GM12892 (cell line): ENCODE results near the gene PPP2R5C.

Source experiments
- DNase-seq: peaks from one replicate; pipeline ENCODE4 v3.0.0; 2011; ENCODE audit not compliant: insufficient read length
- FAIRE-seq: peaks from 2 replicates; lab custom pipeline; 2011; peaks lifted over from hg19 to GRCh38; lab: Jason Lieb, UNC
- POLR2A ChIP-seq: IDR thresholded peaks from 2 replicates; pipeline ENCODE4 v1.6.1; 2011; ENCODE audit warnings: low read depth, low read length, control low read depth
- POLR2AphosphoS5 ChIP-seq: IDR thresholded peaks from 2 replicates; pipeline ENCODE4 v1.6.1; 2011; ENCODE audit warnings: low read depth, low read length, control low read depth
- TAF1 ChIP-seq: IDR thresholded peaks from 2 replicates; pipeline ENCODE4 v1.6.1; 2011; ENCODE audit warnings: low read depth, mild to moderate bottlenecking, control low read depth, low read length, borderline replicate concordance

The PPP2R5C gene

GRCh38 chr14:101960225-101960624, 198.7 kb downstream of the PPP2R5C start:
- FAIRE-seq (no peak), DNase-seq (no peak)
- TF ChIP-seq TAF1 (no peak), POLR2A (no peak), POLR2AphosphoS5 (no peak)

GRCh38 chr14:101961011-101961721, 199.7 kb downstream of the PPP2R5C start:
- peak; percentile 66 for DNase-seq
- TF ChIP-seq POLR2AphosphoS5 (no peak), POLR2A (no peak), TAF1 (no peak)
- FAIRE-seq: peak; percentile 83

- TF ChIP-seq POLR2AphosphoS5 (no peak), TAF1 (no peak), POLR2A (no peak)
- no peak for DNase-seq
- FAIRE-seq: no peak
Measured at GRCh38 chr14:101961746-101962502, 200.4 kb downstream of the PPP2R5C start.

GRCh38 chr14:101962503-101962874, 201.0 kb downstream of the PPP2R5C start:
- TF ChIP-seq TAF1 (no peak), POLR2AphosphoS5 (no peak), POLR2A (no peak)

GRCh38 chr14:101963052-101963451, 201.5 kb downstream of the PPP2R5C start:
- FAIRE-seq (no peak), DNase-seq (no peak)
- TF ChIP-seq POLR2A: no peak
- no peak for TF ChIP-seq POLR2AphosphoS5
- no peak for TF ChIP-seq TAF1

More at GRCh38 chr14:101962503-101962874, 201.0 kb downstream of the PPP2R5C start:
- no peak for DNase-seq
- no peak for FAIRE-seq

GRCh38 chr14:101963656-101964296, 202.3 kb downstream of the PPP2R5C start:
- TF ChIP-seq TAF1: no peak
- no peak for TF ChIP-seq POLR2A
- TF ChIP-seq POLR2AphosphoS5: no peak
- no peak for FAIRE-seq
- DNase-seq: no peak

GRCh38 chr14:101964297-101965180, 203.0 kb downstream of the PPP2R5C start, which contains the start of gene DYNC1H1:
TSS of gene DYNC1H1 (plus strand) at chr14:101964573. CDS start at chr14:101964692, 119 bp downstream.
- peak; percentile 92 for FAIRE-seq
- peak; percentile 92 for TF ChIP-seq POLR2A
- peak; percentile 80 for TF ChIP-seq POLR2AphosphoS5
- peak; percentile 64; the same call in 1 of the 2 replicates for TF ChIP-seq TAF1
- peak; percentile 80 for DNase-seq

- peak; percentile 59 for DNase-seq
- FAIRE-seq: peak; percentile 27
- TF ChIP-seq POLR2AphosphoS5 (no peak), POLR2A (no peak), TAF1 (no peak; the same call in 1 of the 2 replicates)
Measured at GRCh38 chr14:101965181-101965544, 203.7 kb downstream of the PPP2R5C start.

- peak; percentile 21 for FAIRE-seq
- no peak for DNase-seq
- no peak for TF ChIP-seq TAF1
- TF ChIP-seq POLR2A: no peak
- TF ChIP-seq POLR2AphosphoS5: no peak
Measured at GRCh38 chr14:101965770-101966722, 204.5 kb downstream of the PPP2R5C start.

- TF ChIP-seq POLR2AphosphoS5: no peak
- TF ChIP-seq POLR2A: no peak
- TF ChIP-seq TAF1: no peak
- DNase-seq (no peak), FAIRE-seq (no peak)
Measured at GRCh38 chr14:101966742-101967141, 205.2 kb downstream of the PPP2R5C start.
